Hypothalamus (tissue), 51 donors: Measurements from ENCODE around the gene ZNF45.
A peak's percentile ranks its signal among the peaks of the same experiment; 100 is the strongest.
"Not testable (repeated sequence)": the region's sequence is repeated elsewhere in the genome, so short reads cannot be mapped to it uniquely, and the experiment has no call there.

ENCODE experiments used
- DNase-seq, 51 donors: peaks; one replicate each; lab custom pipeline; 2025; lab: John Stamatoyannopoulos, UW

ZNF45 gene

GRCh38 chr19:43914051-43914450 lies 21.0 kb downstream of the ZNF45 start:
- DNase-seq, result no peak

DNA sequence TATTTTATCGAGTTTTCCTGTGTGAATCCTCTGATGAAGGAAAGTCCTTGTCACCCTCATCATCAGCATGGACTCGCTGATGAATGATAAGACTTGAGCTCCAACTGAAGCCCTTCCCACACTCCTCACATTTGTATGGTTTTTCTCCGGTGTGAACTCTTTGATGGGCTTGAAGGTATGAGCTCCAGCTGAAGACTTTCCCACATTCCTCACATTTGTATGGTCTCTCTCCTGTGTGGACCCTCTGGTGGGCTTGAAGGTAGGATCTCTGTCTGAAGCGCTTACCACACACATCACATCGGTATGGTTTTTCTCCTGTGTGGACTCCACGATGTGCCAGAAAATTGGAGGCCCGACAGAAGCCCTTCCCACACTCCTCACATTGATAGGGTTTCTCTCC lies 21.7 kb downstream of the ZNF45 start:
- no peak for DNase-seq

- no peak for DNase-seq
Observed at GRCh38 chr19:43910884-43911283, 24.2 kb downstream of the ZNF45 start.

GRCh38 chr19:43908659-43909058 lies 26.4 kb downstream of the ZNF45 start:
- no peak for DNase-seq

GRCh38 chr19:43906774-43907173 lies 28.3 kb downstream of the ZNF45 start:
- no peak for DNase-seq

DNA sequence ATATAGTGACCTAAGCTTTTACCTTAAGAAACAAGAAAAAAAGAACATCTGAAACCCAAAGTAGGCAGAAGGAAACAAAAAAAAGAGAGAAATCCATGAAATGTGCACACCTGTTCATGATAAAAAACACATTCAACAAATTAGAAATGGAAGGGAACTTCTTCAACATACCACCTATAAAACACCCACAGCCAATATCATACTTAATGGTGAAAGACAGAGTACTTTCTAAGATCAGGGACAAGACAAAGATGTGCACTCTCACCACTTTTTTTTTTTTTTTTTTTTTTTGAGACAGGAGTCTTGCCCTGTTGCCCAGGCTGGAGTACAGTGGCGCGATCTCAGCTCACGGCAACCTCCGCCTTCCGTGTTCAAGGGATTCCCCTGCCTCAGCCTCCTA lies 29.2 kb downstream of the ZNF45 start:
- no peak for DNase-seq

DNA sequence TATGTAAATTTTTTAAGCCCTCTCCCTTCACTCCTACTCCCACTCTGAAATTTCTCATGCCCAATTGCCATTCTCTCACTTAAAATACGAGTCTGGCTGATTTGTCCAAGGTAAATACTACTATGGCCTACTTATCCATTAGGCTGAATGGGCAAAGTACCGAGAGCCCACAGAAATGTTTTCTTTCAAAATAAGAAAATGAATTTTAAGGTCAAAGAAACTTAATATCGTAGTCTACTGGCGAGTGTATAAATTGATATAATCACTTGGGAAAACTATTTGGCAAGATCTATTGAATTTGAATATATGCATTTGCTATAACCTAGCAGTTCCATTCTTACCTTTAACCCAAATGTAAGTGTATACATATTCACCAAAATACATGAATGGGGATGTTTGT lies 32.7 kb downstream of the ZNF45 start:
- no peak for DNase-seq

DNA sequence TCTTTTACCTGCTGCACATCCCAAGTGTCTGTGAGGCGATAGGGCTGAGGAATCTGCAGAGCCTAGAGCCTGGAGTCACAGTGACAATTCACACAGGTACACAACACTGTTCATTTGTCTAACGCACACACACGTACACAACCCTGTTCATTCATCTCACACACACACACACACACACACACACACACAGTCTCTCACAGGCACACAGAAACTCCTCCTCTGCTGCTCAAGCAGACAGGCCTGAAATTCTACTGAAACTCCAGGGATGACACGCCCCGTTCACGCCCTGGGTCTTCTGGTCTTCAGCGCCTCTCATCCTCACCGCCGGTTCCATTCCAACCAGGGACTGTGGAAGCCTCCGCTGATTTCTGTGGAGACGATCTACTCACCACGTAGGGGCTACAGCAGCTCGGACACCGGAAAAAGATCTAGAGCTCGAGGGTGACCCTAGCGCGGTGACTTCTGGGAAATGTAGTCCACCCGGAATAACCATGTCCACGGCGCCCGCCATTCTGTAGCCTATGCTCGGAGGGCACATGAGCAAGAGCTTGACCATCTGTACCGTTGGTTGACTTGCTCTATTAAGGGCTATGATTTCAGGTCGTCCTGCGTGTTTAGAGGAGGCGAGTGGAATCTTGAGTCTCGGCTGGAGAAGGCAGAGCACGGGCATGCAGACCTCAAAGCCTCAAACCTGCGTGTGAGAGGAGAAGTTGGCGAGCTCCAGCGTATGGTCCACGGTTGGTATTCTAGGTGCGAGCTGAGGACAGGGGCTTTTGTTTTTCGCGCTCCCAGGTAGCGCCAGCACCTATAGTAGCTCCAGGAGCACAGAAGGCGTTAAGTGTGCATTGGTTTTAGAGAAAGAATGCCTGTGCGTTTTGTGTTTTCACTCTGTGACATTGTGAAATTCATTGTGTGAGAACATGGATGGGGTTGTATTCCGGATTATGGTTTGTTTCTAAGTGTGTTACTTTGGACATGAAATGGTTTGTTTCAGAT lies 33.4 kb downstream of the ZNF45 start:
- peak; percentile 7 to 84 (median 64) for DNase-seq

DNA sequence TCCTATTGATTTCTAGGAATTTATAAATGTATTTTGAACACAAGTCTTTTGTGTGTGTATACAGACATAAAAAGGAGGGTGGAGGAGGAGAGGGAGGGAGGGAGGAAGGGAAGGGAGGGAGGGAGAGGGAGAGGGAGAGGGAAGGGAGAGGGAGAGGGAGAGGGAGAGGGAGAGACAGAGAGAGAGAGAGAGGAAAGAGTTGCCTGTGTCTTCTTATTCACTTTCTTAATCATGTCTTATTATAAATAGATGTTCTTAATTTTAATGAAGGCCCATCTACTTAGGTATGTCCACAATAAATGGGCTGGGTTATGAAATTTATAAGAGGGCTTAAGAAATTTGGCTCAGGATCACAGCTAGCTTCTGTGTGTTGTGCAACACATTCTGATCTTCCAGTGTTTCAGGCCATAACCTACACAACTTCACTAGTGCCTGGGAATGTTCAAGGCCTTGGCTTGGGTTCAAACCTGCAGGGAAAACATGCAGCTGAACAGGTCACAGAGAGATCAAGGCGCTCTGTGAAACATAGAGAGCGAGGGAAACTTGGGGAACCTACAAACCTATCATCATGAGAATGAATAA lies 39.3 kb downstream of the ZNF45 start:
- no peak for DNase-seq

- no peak for DNase-seq
Observed at GRCh38 chr19:43883864-43884263, 51.2 kb downstream of the ZNF45 start, which contains the start of gene ZNF404. Gene ZNF404 (minus strand): TSS chr19:43883964.

- DNase-seq, result no peak
Observed at GRCh38 chr19:43880483-43880882, 54.6 kb downstream of the ZNF45 start.

DNA sequence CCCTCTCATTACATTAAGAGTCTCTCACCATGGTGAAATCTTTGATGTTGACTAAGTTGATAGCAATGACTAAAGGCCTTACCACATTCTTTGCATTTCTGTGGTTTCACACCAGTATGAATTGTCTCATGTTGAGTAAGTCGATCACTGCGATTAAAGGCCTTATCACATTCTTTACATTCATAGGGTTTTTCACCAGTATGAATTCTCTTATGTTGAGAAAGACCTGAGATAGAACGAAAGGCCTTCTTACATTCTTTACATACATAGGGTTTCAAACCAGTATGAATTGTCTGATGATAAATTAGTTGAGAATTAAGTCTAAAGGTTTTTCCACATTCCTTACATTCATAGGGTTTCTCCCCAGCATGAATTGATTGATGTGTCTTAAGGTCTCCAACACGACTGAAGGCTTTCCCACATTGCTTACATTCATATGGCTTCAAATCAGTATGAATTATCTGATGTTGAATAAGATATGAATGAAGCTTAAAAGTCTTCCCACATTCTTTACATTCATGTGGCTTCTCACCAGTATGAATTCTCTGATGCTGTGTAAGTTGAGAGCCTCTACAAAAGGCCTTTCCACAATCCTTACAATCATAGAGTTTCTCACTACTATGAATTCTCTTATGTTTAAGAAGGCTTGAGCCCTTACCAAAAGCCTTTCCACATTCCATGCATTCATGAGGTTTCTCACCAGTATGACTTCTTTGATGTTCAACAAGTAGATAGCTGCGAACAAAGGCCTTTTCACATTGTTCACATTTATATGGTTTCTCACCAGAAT lies 62.3 kb downstream of the ZNF45 start:
- DNase-seq, result no peak

GRCh38 chr19:43866923-43867322 lies 68.2 kb downstream of the ZNF45 start:
- DNase-seq, result not testable (repeated sequence)
